Activated CD4-positive, alpha-beta T cell treated with anti-CD3 and anti-CD28 coated beads, Interleukin-2, amount 50 U/mL, for 24 hours (primary cell): ENCODE data around the gene SYT7.

Source experiments
- DNase-seq, 2 donors: peaks; one replicate each; pipeline ENCODE4 v3.0.0-alpha.2; 2020; ENCODE audit warnings: low read depth in 1 of 2, low spot score in 1 of 2

SYT7 gene

GRCh38 chr11:61502522-61502921, 78.4 kb downstream of the SYT7 start:
- no peak for DNase-seq

- DNase-seq, result no peak
Observed at GRCh38 chr11:61499816-61500491, 80.9 kb downstream of the SYT7 start.

- no peak for DNase-seq
Observed at GRCh38 chr11:61498767-61499341, 82.0 kb downstream of the SYT7 start.

- no peak for DNase-seq
Observed at GRCh38 chr11:61497876-61498275, 83.0 kb downstream of the SYT7 start.

- DNase-seq, result no peak
Observed at GRCh38 chr11:61497473-61497872, 83.4 kb downstream of the SYT7 start.

- DNase-seq, result no peak
Observed at GRCh38 chr11:61496602-61497400, 84.1 kb downstream of the SYT7 start.

- no peak for DNase-seq
Observed at GRCh38 chr11:61495801-61496601, 84.9 kb downstream of the SYT7 start.

- DNase-seq, result no peak
Observed at GRCh38 chr11:61494381-61494961, 86.4 kb downstream of the SYT7 start.

- no peak for DNase-seq
Observed at GRCh38 chr11:61491736-61492395, 89.0 kb downstream of the SYT7 start.

GRCh38 chr11:61489833-61490721, 90.8 kb downstream of the SYT7 start:
- no peak for DNase-seq

- DNase-seq, result no peak
Observed at GRCh38 chr11:61488651-61489291, 92.1 kb downstream of the SYT7 start.

- DNase-seq, result no peak
Observed at GRCh38 chr11:61487342-61488025, 93.4 kb downstream of the SYT7 start.

GRCh38 chr11:61486779-61487178, 94.1 kb downstream of the SYT7 start:
- DNase-seq, result no peak

- no peak for DNase-seq
Observed at GRCh38 chr11:61486011-61486620, 94.8 kb downstream of the SYT7 start.

- no peak for DNase-seq
Observed at GRCh38 chr11:61485080-61485479, 95.8 kb downstream of the SYT7 start.

- no peak for DNase-seq
Observed at GRCh38 chr11:61484541-61484940, 96.3 kb downstream of the SYT7 start.

GRCh38 chr11:61482513-61482912, 98.4 kb downstream of the SYT7 start:
- DNase-seq, result no peak

- DNase-seq, result no peak
Observed at GRCh38 chr11:61481806-61482205, 99.1 kb downstream of the SYT7 start.
